GM10847 (cell line): ENCODE data around the gene FGF12.

Source experiments
- POLR2A ChIP-seq: IDR thresholded peaks from 2 replicates; pipeline ENCODE4 v1.6.1; 2011; ENCODE audit not compliant: insufficient read length; ENCODE audit errors: extremely low read depth

Gene FGF12

GRCh38 chr3:192570821-192571791, 156.2 kb downstream of the FGF12 start:
- TF ChIP-seq POLR2A = no peak

GRCh38 chr3:192570315-192570714, 157.0 kb downstream of the FGF12 start:
- TF ChIP-seq POLR2A = no peak

- TF ChIP-seq POLR2A = no peak
Measured at GRCh38 chr3:192566706-192567290, 160.5 kb downstream of the FGF12 start.

GRCh38 chr3:192564611-192565010, 162.7 kb downstream of the FGF12 start:
- no peak for TF ChIP-seq POLR2A

GRCh38 chr3:192563417-192563816, 163.9 kb downstream of the FGF12 start:
- TF ChIP-seq POLR2A = no peak

GRCh38 chr3:192553707-192554106, 173.6 kb downstream of the FGF12 start:
- no peak for TF ChIP-seq POLR2A

- no peak for TF ChIP-seq POLR2A
Measured at GRCh38 chr3:192550356-192550755, 177.0 kb downstream of the FGF12 start.

- TF ChIP-seq POLR2A = no peak
Measured at GRCh38 chr3:192545333-192545732, 182.0 kb downstream of the FGF12 start.

GRCh38 chr3:192543163-192543562, 184.2 kb downstream of the FGF12 start:
- TF ChIP-seq POLR2A = no peak

GRCh38 chr3:192516820-192517219, 210.5 kb downstream of the FGF12 start:
- TF ChIP-seq POLR2A = no peak

GRCh38 chr3:192515664-192516045, 211.7 kb downstream of the FGF12 start:
- TF ChIP-seq POLR2A = no peak

GRCh38 chr3:192514754-192515663, 212.3 kb downstream of the FGF12 start:
- no peak for TF ChIP-seq POLR2A

- no peak for TF ChIP-seq POLR2A
Measured at GRCh38 chr3:192514081-192514753, 213.1 kb downstream of the FGF12 start.

GRCh38 chr3:192505731-192506130, 221.6 kb downstream of the FGF12 start:
- TF ChIP-seq POLR2A = no peak

GRCh38 chr3:192501401-192501800, 225.9 kb downstream of the FGF12 start:
- no peak for TF ChIP-seq POLR2A
